H9 (cell line): ENCODE data around the gene RGL1. TPM values are rescaled to one million over a fixed set of nuclear protein-coding genes. Genes with fewer than 3 reads are reported as not detected.

Experiments
- DNase-seq: peaks from one replicate; pipeline ENCODE4 v3.0.0-alpha.2; 2017
- H2AFZ ChIP-seq: one replicate; pipeline ENCODE4 v1.6.1; 2013; ENCODE audit warnings: mild to moderate bottlenecking, low read length, control low read depth, moderate library complexity
- H2AK5ac ChIP-seq: 2 replicates; pipeline ENCODE4 v1.6.1; 2013; ENCODE audit warnings: low read length, control low read depth, mixed read lengths; ENCODE audit not compliant: insufficient read length
- H2BK120ac ChIP-seq: one replicate; pipeline ENCODE4 v1.6.1; 2013; ENCODE audit warnings: low read depth, mild to moderate bottlenecking, low read length, control low read depth, inconsistent platforms; ENCODE audit not compliant: poor library complexity, severe bottlenecking
- H2BK12ac ChIP-seq: 2 replicates; pipeline ENCODE4 v1.6.1; 2013; ENCODE audit warnings: low read length, control low read depth, mixed read lengths, low read depth; ENCODE audit not compliant: insufficient read length
- H2BK15ac ChIP-seq: 2 replicates; pipeline ENCODE4 v1.6.1; 2013; ENCODE audit warnings: low read depth, low read length, control low read depth
- H2BK20ac ChIP-seq: one replicate; pipeline ENCODE4 v1.6.1; 2013; ENCODE audit warnings: low read depth, mild to moderate bottlenecking, low read length, control low read depth, inconsistent platforms; ENCODE audit not compliant: poor library complexity, severe bottlenecking
- H2BK5ac ChIP-seq: 2 replicates; pipeline ENCODE4 v1.6.1; 2013; ENCODE audit warnings: low read length, control low read depth, mixed read lengths; ENCODE audit not compliant: insufficient read length
- H3K14ac ChIP-seq: 2 replicates; pipeline ENCODE4 v1.6.1; 2013; ENCODE audit warnings: low read length, control low read depth; ENCODE audit not compliant: insufficient read depth
- H3K18ac ChIP-seq: 2 replicates; pipeline ENCODE4 v1.6.1; 2013; ENCODE audit warnings: low read depth, mild to moderate bottlenecking, mixed read lengths, low read length, control low read depth; ENCODE audit not compliant: insufficient read length
- H3K23ac ChIP-seq: 2 replicates; pipeline ENCODE4 v1.6.1; 2013; ENCODE audit warnings: low read length, control low read depth, mixed read lengths, low read depth; ENCODE audit not compliant: insufficient read length
- H3K23me2 ChIP-seq: 2 replicates; pipeline ENCODE4 v1.6.1; 2013; ENCODE audit warnings: low read depth, mild to moderate bottlenecking, mixed read lengths, low read length, control low read depth; ENCODE audit not compliant: insufficient read length, poor library complexity, severe bottlenecking
- H3K27ac ChIP-seq: 2 replicates; pipeline ENCODE4 v1.5.1; 2013; ENCODE audit warnings: low read length, control low read depth, mixed read lengths, low read depth; ENCODE audit not compliant: insufficient read length
- H3K27me3 ChIP-seq: 2 replicates; pipeline ENCODE4 v1.6.1; 2013; ENCODE audit warnings: low read length, control low read depth, inconsistent platforms; ENCODE audit not compliant: insufficient read depth
- H3K4ac ChIP-seq: 2 replicates; pipeline ENCODE4 v1.6.1; 2013; ENCODE audit warnings: low read depth, mild to moderate bottlenecking, control low read depth, inconsistent platforms, low read length, moderate library complexity
- H3K4me1 ChIP-seq: 2 replicates; pipeline ENCODE4 v1.6.1; 2013; ENCODE audit warnings: low read length, control low read depth, inconsistent platforms; ENCODE audit not compliant: insufficient read depth
- H3K4me2 ChIP-seq: 2 replicates; pipeline ENCODE4 v1.6.1; 2013; ENCODE audit warnings: low read length, control low read depth, mixed read lengths; ENCODE audit not compliant: insufficient read length, insufficient read depth
- H3K56ac ChIP-seq: 2 replicates; pipeline ENCODE4 v1.6.1; 2013; ENCODE audit warnings: low read depth, mild to moderate bottlenecking, mixed read lengths, low read length, control low read depth; ENCODE audit not compliant: insufficient read length
- H3K79me1 ChIP-seq: 2 replicates; pipeline ENCODE4 v1.6.1; 2013; ENCODE audit warnings: low read depth, mild to moderate bottlenecking, moderate library complexity, low read length, control low read depth, inconsistent platforms; ENCODE audit not compliant: insufficient read depth, poor library complexity, severe bottlenecking
- H3K79me2 ChIP-seq: 2 replicates; pipeline ENCODE4 v1.6.1; 2013; ENCODE audit warnings: low read length, control low read depth, inconsistent platforms; ENCODE audit not compliant: insufficient read depth
- H3K9ac ChIP-seq: 2 replicates; pipeline ENCODE4 v1.6.1; 2013; ENCODE audit warnings: low read length, control low read depth, mixed read lengths; ENCODE audit not compliant: insufficient read length; ENCODE audit errors: extremely low read depth
- H3K9me3 ChIP-seq: one replicate; pipeline ENCODE4 v1.6.1; 2013; ENCODE audit warnings: low read depth, low read length, inconsistent platforms; ENCODE audit not compliant: control insufficient read depth
- H3T11ph ChIP-seq: one replicate; pipeline ENCODE4 v1.6.1; 2013; ENCODE audit warnings: mild to moderate bottlenecking, low read length, control low read depth, inconsistent platforms
- H4K20me1 ChIP-seq: one replicate; pipeline ENCODE4 v1.6.1; 2013; ENCODE audit not compliant: control insufficient read depth, insufficient read length, insufficient read depth
- H4K5ac ChIP-seq: 2 replicates; pipeline ENCODE4 v1.6.1; 2013; ENCODE audit warnings: low read depth, mild to moderate bottlenecking, mixed read lengths, low read length, control low read depth; ENCODE audit not compliant: insufficient read length
- H4K8ac ChIP-seq: replicated peaks from 2 replicates; pipeline ENCODE4 v1.6.1; 2013; ENCODE audit warnings: low read length, control low read depth, mixed read lengths, low read depth; ENCODE audit not compliant: insufficient read length
- H4K91ac ChIP-seq: 2 replicates; pipeline ENCODE4 v1.6.1; 2013; ENCODE audit warnings: low read depth, mild to moderate bottlenecking, moderate library complexity, mixed read lengths, low read length, control low read depth; ENCODE audit not compliant: insufficient read length
- H3K27ac Mint-ChIP-seq, 3 experiments: 2 replicates in 2 of 3; 3 replicates in 1 of 3; pipeline ENCODE4 v1.8.0; 2020 to 2021; ENCODE audit warnings: mixed read lengths in 3 of 3, mild to moderate bottlenecking in 1 of 3, moderate library complexity in 1 of 3
- H3K27me3 Mint-ChIP-seq: 2 replicates; pipeline ENCODE4 v1.8.0; 2021; ENCODE audit warnings: low read depth, mild to moderate bottlenecking, moderate library complexity, mixed read lengths
- H3K36me3 Mint-ChIP-seq, 3 experiments: 2 replicates in 2 of 3; 3 replicates in 1 of 3; pipeline ENCODE4 v1.8.0; 2020 to 2021; ENCODE audit warnings: low read depth in 3 of 3, mixed read lengths in 3 of 3; ENCODE audit not compliant: insufficient read depth in 1 of 3
- H3K4me1 Mint-ChIP-seq, 2 experiments: 2 replicates each; pipeline ENCODE4 v1.8.0; 2020; ENCODE audit warnings: mixed read lengths in 2 of 2
- H3K4me3 Mint-ChIP-seq, 2 experiments: 2 replicates in 1 of 2; 3 replicates in 1 of 2; pipeline ENCODE4 v1.8.0; 2020 to 2021; ENCODE audit warnings: mild to moderate bottlenecking in 2 of 2, mixed read lengths in 2 of 2, moderate library complexity in 1 of 2
- H3K9me3 Mint-ChIP-seq, 2 experiments: 2 replicates in 1 of 2; 3 replicates in 1 of 2; pipeline ENCODE4 v1.8.0; 2020; ENCODE audit warnings: mild to moderate bottlenecking in 2 of 2, mixed read lengths in 2 of 2, moderate library complexity in 1 of 2
- WGBS: extraction: QIAGEN DNeasy Blood & Tissue Kit; methylation state at CpG from one replicate; pipeline ENCODE4 v1.1.7; 2013; ENCODE audit warnings: missing lambda C conversion rate, low lambda C conversion rate, mixed read lengths; ENCODE audit not compliant: insufficient read length; ENCODE audit errors: extremely low coverage; 5-methylcytosine and 5-hydroxymethylcytosine counted together
- total RNA-seq: library from RNA; stranded (reverse); gene quantifications from 2 replicates; pipeline ENCODE4 v1.2.1, GENCODE V29; 2021
- TF ChIP-seq, protein P1 (sequence below): fragments of 200-600 bp; sonication (generic); conservative IDR thresholded peaks from 3 replicates; pipeline ENCODE4 v1.8.0; 2021; ENCODE audit warnings: antibody characterized with exemption, mild to moderate bottlenecking

RGL1 gene
- total RNA-seq, 1 experiment from 2014 or later: 1.4 TPM

DNA sequence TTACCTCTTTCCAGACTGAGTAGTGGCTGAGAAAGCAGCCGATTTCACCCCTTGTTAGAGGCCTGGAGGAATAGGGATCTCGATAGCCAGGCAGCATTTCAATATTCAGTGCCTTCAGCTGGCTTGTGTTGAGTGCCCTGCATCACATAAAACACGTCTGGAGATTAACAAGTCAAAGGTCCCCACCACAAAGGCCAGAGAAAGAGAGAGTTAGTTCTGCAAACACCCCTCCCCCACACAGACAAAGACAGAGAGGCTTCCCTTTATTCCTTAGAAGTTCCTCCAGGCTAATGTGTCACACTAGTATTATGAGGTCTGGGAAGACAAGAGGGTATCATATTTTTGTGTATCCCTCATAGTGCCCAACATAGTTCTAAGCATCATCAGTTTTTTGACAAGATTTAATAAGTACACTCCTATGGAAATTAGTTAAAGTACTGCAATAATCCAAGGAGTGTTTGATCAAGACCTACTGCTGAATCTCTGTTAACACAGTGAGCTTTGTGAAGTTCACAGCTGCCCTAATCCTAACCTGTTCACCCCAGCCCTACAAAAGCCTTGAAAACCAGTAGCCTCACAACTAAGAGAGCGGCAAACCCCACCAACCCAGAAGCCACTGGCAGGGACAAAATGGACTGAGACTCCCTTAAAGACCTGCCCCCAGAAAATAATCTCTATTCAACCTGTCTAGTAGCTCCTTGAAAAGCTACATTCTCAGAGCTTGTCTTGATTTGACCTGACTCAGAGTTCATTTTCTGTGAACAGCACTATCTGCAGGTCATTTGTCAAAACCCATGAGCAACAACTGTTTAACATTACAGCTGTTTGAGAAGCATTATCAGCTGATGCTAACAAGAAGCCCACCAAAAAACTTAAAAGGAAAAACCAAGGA is 140.8 kb downstream of the RGL1 start:
- no CpG with 5 or more reads among the region's 4 CpGs for WGBS
- no peak overlapping the region for H3K56ac ChIP-seq
- no peaks in the 10 kb centered on the region for H4K20me1 ChIP-seq
- no peak overlapping the region for H2AFZ ChIP-seq
- H4K8ac ChIP-seq: no peak overlapping the region
- no peak overlapping the region for H2BK5ac ChIP-seq
- Mint-ChIP-seq H3K27ac (peak overlapping the region in 2 of 3 experiments; percentile 30 to 65; a peak in 1 of 7 replicates), H3K36me3 (no peaks in the 10 kb centered on the region), H3K27me3 (peaks cover 93% of the 10 kb centered on the region), H3K4me3 (peak overlapping the region in 1 of 2 experiments; percentile 7; a peak in 1 of 5 replicates), H3K4me1 (peaks cover 34 to 38% of the 10 kb centered on the region in 2 experiments), H3K9me3 (peaks cover 0 to 3% of the 10 kb centered on the region in 2 experiments; a peak in 1 of 5 replicates)
- no peak overlapping the region; the same call in 1 of the 2 replicates for H3K14ac ChIP-seq
- no peak overlapping the region for H3K9ac ChIP-seq
- H2BK12ac ChIP-seq: no peak overlapping the region
- H3T11ph ChIP-seq: no peak overlapping the region
- H2BK120ac ChIP-seq: no peak overlapping the region
- no peaks in the 10 kb centered on the region for H3K23me2 ChIP-seq
- H3K27ac ChIP-seq: no peak overlapping the region
- no peaks in the 10 kb centered on the region for H3K79me1 ChIP-seq
- TF ChIP-seq, protein P1, sequence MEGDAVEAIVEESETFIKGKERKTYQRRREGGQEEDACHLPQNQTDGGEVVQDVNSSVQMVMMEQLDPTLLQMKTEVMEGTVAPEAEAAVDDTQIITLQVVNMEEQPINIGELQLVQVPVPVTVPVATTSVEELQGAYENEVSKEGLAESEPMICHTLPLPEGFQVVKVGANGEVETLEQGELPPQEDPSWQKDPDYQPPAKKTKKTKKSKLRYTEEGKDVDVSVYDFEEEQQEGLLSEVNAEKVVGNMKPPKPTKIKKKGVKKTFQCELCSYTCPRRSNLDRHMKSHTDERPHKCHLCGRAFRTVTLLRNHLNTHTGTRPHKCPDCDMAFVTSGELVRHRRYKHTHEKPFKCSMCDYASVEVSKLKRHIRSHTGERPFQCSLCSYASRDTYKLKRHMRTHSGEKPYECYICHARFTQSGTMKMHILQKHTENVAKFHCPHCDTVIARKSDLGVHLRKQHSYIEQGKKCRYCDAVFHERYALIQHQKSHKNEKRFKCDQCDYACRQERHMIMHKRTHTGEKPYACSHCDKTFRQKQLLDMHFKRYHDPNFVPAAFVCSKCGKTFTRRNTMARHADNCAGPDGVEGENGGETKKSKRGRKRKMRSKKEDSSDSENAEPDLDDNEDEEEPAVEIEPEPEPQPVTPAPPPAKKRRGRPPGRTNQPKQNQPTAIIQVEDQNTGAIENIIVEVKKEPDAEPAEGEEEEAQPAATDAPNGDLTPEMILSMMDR: no peak
- H3K4ac ChIP-seq: no peak overlapping the region
- no peak overlapping the region for H3K4me2 ChIP-seq
- no peak overlapping the region for H3K18ac ChIP-seq
- H3K79me2 ChIP-seq: no peaks in the 10 kb centered on the region
- no peak overlapping the region for H4K5ac ChIP-seq
- H3K27me3 ChIP-seq: peaks cover 12% of the 10 kb centered on the region; the same call in 1 of the 2 replicates
- H3K9me3 ChIP-seq: no peaks in the 10 kb centered on the region
- peak; percentile 75 for DNase-seq
- peaks cover 2% of the 10 kb centered on the region; the same call in 1 of the 2 replicates for H3K4me1 ChIP-seq
- H3K23ac ChIP-seq: no peak overlapping the region
- H2BK20ac ChIP-seq: no peak overlapping the region
- H2BK15ac ChIP-seq: no peak overlapping the region
- no peak overlapping the region for H2AK5ac ChIP-seq
- H4K91ac ChIP-seq: no peak overlapping the region
